NCI-H2196 (cell line): ENCODE data around the gene ERCC6L.

Experiments used
- DNase-seq: peaks from one replicate; lab custom pipeline; 2025; ENCODE audit not compliant: unreplicated experiment; lab: John Stamatoyannopoulos, UW

ERCC6L gene

DNA sequence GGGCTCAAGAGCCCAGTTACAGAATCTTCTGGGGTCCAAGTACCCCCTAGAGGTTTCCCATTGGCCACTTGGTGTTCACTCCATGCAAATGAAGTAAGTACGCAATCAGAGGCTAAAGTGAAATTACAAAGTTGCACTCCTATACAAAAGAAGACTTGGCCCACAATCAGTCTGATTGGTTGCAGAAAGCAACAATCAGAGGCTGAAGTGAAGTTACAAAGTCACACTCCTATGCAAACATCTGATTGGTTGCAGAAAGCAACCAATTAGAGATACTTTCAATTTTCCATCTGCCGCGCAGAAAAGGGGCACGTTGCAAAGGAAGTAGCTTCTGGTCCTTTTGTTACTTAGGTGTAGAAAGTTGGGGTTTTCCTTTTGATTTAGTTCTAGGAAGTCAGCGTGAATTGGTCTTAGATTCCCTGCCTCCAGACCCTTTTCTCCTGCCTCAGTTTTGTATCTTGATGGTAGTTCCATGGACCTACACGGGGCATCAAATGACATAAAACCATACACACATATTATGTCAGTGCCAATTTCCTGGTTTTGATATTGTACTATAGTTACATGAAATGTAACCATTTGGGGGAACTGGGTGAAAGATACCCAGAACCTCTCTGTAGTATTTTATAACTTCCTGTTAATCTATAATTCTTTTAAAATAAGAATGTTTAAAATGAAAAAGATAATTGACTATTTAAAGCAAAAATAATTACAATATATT lies 69.7 kb downstream of the ERCC6L start:
- DNase-seq, result no peak

DNA sequence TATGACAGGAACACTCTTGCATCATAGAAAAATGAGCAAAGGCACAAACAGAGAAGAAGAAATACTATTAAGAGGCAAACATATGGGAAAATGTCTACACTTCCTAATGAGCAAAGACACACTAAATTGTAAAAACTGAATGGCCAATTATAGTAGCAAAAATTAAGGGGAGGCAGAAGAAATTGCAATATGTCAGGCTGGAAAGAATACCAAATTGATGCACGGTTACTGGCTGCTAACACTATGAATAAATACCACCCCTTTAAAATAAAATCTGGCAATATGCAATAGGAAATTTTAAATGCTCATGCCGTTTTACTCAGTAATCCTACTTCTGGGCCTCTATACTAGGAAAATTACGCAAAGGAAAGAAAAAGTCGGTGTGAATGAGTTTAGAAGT lies 73.3 kb downstream of the ERCC6L start:
- no peak for DNase-seq

DNA sequence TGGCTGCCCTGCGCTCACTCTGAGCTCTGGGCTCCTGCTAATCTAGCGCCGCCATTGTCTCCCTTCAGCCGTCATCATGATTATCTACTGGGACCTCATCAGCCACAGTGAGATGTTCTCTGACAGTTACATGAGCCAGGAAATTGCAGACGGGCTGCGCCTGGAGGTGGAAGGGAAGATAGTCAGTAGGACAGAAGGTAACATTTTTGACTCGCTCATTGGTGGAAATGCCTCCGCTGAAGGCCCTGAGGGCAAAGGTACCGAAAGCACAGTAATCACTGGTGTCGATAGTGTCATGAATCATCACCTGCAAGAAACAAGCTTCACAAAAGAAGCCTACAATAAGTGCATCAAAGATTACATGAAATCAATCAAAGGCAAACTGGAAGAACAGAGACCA lies 79.1 kb downstream of the ERCC6L start:
- no peak for DNase-seq

DNA sequence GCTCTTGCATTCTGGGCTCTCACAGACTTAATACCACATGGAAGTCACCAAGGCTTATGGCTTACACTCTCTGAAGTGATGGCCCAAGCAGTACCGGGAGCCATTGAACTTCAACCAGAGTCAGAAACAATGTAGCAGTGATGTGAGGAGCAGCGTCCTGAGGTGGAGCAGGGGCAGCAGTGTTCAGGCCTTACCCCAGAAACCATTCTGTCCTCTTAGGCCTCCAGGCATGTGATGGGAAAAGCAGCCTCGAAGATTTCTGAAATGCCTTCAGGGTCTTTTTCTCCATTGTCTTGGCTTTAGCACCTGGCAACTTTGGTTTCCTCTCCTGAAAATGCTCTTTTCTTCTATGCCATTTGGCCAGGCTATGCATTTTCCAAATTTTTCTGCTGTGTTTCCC lies 80.1 kb downstream of the ERCC6L start:
- DNase-seq, result no peak
